Stimulated activated CD4-positive, alpha-beta T cell treated with anti-CD3 and anti-CD28 coated beads, Interleukin-15, amount 100 ng/mL, for 1 hour (primary cell): ENCODE measurements around the gene ZNRF3.
"Not testable (repeated sequence)": the region's sequence is repeated elsewhere in the genome, so short reads cannot be mapped to it uniquely, and the experiment has no call there.

Experiments
- DNase-seq, 2 donors: peaks; one replicate each; pipeline ENCODE4 v3.0.0-alpha.2; 2020; ENCODE audit warnings: low read depth in 1 of 2, low spot score in 1 of 2

Gene ZNRF3

DNA sequence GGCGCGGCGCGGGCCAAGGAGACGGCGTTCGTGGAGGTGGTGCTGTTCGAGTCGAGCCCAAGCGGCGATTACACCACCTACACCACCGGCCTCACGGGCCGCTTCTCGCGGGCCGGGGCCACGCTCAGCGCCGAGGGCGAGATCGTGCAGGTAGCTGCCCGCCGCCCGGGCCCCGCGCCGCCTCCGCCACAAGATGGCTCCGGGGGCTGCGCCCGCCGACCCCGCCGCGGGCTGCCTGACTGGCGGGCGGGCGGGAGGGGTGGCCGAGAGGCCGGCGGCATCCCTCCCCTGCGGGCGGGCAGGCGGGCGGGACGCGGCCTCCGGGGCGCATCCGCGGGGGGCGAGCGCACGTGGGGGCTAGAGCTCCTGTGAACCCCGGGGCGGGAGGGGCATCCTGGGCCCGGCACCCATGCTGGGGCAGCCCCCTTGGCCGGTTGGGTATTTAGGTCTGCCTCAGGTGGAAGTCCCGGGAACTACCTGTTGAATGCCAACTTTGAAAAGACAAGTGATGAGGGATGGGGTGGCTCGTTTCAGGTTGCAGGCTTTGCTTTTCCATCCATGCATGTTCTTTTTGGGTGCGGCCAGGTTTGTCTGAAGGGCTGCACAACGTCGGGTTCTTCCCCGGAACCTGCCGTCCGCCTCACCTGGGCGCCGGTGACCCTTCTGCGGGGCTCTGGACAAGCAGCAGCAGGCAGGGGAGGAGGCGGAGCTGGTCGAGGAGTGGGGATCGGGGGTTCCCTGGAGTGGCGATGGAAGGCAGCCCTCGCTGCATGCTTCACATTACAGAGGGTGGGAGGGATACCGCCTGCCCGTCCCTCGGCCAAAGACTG is 760 bp downstream of the ZNRF3 start:
- DNase-seq: peak in 1 of 2 donors; percentile 14

- no peak for DNase-seq
Measured at GRCh38 chr22:28884747-28885350, 1.5 kb downstream of the ZNRF3 start.

- DNase-seq: no peak
Measured at GRCh38 chr22:28885939-28886338, 2.6 kb downstream of the ZNRF3 start.

DNA sequence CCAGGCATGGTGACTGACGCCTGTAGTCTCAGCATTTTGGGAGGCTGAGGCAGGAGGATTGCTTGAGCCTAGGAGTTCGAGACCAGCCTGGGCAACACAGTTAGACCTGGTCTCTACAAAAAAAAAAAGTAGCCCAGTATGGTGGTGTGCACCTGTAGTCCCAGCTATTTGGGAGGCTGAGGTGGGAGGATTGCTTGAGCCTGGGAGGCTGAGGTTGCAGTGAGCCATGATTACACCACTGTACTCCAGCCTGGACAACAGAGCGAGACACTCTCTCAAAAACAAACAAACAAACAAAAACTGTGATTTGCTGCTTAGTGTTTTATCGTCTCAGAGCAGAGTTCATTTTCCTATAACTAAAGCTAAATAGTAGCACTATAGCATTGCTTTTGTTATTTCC is 3.3 kb downstream of the ZNRF3 start:
- DNase-seq: not testable (repeated sequence)

DNA sequence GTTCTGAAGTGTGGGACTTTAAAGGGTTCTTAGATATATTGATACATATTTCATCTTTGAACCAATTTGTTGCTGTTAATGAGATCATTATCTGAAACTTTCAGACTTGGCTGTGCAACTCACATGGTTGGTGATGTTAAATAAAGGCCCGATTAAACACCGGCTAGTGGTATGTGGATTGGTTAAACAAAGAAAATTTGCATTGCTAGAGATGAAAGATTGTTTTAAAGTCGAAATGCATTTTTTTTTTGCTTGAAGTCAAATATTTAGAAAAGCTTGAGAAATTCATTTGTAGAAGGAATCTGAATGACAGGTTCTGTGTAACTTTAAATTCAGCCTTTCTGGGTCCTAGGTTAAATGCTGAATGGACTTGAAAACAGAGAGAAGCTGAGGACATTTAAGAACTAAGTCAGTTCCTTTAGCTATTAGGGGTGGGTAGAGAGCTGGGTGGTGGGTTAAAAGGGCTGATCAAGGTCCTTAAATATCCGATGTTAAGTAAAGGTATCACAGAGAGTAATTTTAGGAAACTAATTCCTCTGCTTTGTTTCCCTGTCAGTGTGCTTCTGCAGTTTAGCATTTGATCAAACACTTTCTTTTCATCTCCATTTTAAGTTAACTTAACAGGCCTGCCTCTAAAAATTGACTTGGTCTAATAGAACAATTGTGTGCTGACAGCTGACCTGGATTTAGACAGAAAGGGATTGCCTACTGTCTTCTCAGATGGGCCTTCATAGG is 4.5 kb downstream of the ZNRF3 start:
- DNase-seq: no peak

DNA sequence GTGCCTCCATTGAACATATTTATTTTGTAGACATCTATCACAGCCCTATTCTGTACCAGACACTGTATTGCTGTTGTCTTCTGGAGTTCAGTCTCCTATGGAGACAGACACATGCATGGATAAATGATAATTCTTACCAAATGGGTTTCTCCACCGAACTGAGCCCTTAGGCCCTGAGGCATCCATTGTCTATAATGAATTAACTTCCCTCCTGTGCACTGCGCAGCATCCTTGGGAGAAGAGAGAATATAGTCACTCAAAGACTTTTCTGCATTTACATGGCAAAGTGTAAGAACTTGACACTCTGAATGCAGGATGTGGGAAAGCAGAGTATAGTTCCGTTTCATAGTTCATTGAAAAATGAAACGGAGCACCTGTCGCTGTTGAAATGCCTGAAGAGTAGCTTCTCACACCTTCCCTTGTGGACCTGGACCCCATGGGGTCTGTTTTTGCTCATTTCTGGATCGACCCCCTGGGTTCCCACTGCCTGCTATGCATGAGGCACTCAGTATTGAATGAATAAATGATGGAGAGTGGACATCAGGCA is 6.2 kb downstream of the ZNRF3 start:
- no peak for DNase-seq

DNA sequence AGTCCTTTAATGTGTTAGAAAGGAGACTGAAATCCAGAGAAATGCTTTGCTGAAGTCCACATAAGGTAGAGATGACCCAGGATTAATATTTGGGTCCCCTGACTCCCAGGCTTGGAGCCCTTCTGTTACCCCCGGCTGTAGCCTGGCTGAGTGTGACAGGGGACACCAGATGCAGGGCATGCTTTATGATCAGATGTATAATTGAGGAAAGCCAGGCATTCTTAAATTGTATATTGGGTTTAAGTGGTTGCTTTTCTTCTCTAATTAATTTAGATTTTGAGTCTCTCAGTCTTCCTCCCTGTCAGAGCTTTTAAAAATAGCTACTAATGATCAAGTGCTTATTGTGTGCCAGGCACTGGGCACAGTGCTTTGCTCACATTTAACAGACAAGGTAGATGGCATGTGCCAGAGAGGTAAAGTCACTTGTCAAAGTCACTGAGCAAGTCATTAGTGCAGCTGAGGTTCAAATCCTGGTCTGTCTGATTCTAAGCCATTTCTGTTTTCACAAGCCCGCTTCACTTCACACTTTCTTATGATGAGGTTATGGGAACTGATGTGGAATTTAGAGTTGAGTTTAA is 7.9 kb downstream of the ZNRF3 start:
- no peak for DNase-seq

DNA sequence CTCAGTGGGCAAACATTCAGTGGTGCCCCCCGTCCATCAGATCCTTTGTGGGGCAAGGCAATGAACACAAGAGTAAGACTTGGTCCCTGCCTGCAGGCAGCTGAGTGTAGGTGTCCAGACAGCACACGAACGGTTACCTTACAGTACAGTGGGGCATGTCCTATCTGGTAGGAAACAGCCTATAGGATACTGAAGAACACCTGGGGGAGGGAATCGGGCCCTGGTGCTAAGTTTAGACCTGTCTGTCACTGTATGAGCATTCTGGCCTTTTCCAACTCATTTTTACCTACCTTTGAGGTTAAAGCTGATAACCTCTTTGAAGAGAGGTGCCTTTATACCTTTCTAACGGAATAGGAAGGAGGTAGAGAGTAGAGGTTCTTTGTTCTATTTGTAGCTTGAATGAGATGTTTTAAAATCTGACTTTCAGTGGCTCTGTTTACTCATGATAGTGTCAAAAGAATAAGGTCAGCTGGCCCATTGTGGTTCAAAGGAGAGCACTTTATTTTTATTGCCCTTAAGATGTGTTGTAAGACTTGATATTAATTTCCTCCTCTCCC is 8.9 kb downstream of the ZNRF3 start:
- DNase-seq: no peak

GRCh38 chr22:28893810-28894209 is 10.4 kb downstream of the ZNRF3 start:
- no peak for DNase-seq

- no peak for DNase-seq
Measured at GRCh38 chr22:28894334-28894733, 11.0 kb downstream of the ZNRF3 start.

GRCh38 chr22:28894807-28895206 is 11.4 kb downstream of the ZNRF3 start:
- DNase-seq: no peak

DNA sequence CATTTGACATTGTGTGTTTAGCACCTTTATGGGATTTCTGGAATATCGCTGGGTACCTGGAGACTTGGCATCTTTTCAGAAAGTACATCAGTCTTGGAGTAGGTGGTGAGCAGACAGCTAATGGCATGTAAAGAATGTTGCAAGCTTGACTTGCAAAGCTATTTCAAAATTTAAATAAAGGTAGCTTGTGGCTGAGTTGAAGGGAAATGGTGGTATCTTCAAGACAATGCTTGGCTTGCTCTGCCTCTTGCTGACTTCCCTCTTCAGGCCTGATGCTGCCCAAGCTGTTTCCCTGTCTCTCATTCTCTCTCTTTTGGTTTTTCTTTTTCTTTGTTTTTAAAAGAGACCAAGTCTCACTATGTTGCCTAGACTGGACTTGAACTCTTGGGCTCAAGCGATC is 13.2 kb downstream of the ZNRF3 start:
- no peak for DNase-seq

- no peak for DNase-seq
Measured at GRCh38 chr22:28898233-28898629, 14.9 kb downstream of the ZNRF3 start.

DNA sequence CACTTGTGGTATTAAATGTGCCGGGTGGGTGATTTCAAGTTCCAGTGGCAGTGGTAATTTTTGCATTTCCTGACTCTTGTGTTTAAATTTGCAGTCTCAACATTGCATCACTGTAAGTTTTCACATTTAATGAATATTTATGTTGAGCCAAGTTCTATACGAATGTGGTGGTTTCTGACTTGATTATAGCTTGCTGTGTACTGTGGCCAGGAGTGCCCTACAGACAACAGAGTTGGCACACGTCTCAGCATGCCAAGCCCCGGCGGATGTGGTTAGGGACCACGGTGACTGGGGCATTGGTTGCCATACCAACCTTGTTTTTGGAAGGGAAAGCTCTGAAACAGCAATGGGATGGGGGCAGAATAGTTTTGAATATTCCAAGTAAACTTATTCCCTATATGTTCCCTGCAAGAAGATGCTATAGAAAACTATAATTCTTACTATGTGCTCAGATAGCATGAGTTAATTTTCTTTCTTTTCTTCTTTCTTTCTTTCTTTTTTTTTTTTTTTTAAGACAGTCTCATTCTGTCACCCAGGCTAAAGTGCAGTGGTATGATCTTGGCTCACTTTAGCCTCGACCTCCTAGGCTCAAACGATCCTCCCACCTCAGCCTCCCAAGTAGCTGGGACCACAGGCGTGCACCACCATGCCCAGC is 16.0 kb downstream of the ZNRF3 start:
- no peak for DNase-seq

GRCh38 chr22:28900379-28900925 is 17.1 kb downstream of the ZNRF3 start:
- DNase-seq: no peak

DNA sequence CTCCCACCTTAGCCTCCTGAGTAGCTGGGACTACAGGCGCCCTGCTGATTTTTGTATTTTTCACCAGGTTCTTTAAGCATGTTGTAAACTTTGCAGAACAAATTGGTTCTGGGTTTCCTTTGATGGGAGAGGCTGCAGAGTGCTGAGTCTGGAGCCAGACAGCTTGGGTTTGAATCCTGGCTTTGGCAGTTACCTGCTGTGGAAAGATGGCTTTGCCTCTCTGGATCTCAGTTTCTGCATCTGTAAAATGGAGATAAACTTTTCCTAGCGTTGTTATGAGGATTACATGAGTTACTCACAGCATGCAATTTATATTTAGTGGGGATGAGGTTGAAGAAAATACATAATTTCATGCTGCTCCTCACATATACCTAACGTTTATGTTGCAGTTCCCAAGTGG is 19.1 kb downstream of the ZNRF3 start:
- DNase-seq: no peak

GRCh38 chr22:28903080-28903479 is 19.7 kb downstream of the ZNRF3 start:
- DNase-seq: no peak

GRCh38 chr22:28903729-28904128 is 20.4 kb downstream of the ZNRF3 start:
- DNase-seq: no peak

- DNase-seq: no peak
Measured at GRCh38 chr22:28904211-28904896, 21.0 kb downstream of the ZNRF3 start.
